Stimulated activated CD8-positive, alpha-beta memory T cell treated with anti-CD3 and anti-CD28 coated beads, Interleukin-4, amount 100 ng/mL, for 1 hour (primary cell): ENCODE results near the gene CREBBP.
A peak's percentile ranks its signal among the peaks of the same experiment; 100 is the strongest.

Source experiments
- DNase-seq, 2 donors: peaks; one replicate each; pipeline ENCODE4 v3.0.0-alpha.2; 2020; ENCODE audit warnings: low read depth in 2 of 2, low spot score in 1 of 2

The CREBBP gene

GRCh38 chr16:3737181-3737580, 143.3 kb downstream of the CREBBP start:
- DNase-seq: no peak

GRCh38 chr16:3736116-3736515, 144.4 kb downstream of the CREBBP start:
- no peak for DNase-seq

GRCh38 chr16:3735541-3735940, 145.0 kb downstream of the CREBBP start:
- DNase-seq: no peak

- no peak for DNase-seq
These were observed 145.7 kb downstream of the CREBBP start for GRCh38 chr16:3734758-3735221.

- no peak for DNase-seq
These were observed 146.3 kb downstream of the CREBBP start for GRCh38 chr16:3734084-3734757.

- no peak for DNase-seq
These were observed 148.3 kb downstream of the CREBBP start for GRCh38 chr16:3732171-3732570.

- DNase-seq: no peak
These were observed 149.2 kb downstream of the CREBBP start for GRCh38 chr16:3731126-3731935.

GRCh38 chr16:3730161-3731125, 150.1 kb downstream of the CREBBP start:
- DNase-seq: no peak

GRCh38 chr16:3729161-3730112, 151.1 kb downstream of the CREBBP start:
- no peak for DNase-seq

- DNase-seq: no peak
These were observed 151.9 kb downstream of the CREBBP start for GRCh38 chr16:3728424-3729160.

GRCh38 chr16:3727806-3728381, 152.6 kb downstream of the CREBBP start:
- no peak for DNase-seq

- no peak for DNase-seq
These were observed 154.4 kb downstream of the CREBBP start for GRCh38 chr16:3726021-3726687.

GRCh38 chr16:3725276-3725675, 155.2 kb downstream of the CREBBP start:
- DNase-seq: no peak

- DNase-seq: no peak
These were observed 158.0 kb downstream of the CREBBP start for GRCh38 chr16:3722508-3722907.

- no peak for DNase-seq
These were observed 160.1 kb downstream of the CREBBP start for GRCh38 chr16:3720418-3720817.

- DNase-seq: no peak
These were observed 161.9 kb downstream of the CREBBP start for GRCh38 chr16:3718628-3719027.

- DNase-seq: no peak
These were observed 162.5 kb downstream of the CREBBP start for GRCh38 chr16:3718019-3718391.

- DNase-seq: peak; percentile 85
These were observed 163.1 kb downstream of the CREBBP start, which contains the start of gene TRAP1 for GRCh38 chr16:3717235-3718018. Gene TRAP1, minus strand, starts transcription at chr16:3717524. Its CDS starts 16 bp downstream, at chr16:3717508.
